Activated B cell treated with CpG ODN at 0.5 μM for 24 hours (primary cell): ENCODE measurements around the gene GALNT2. TPM values are rescaled to one million over a fixed set of nuclear protein-coding genes. Genes with fewer than 3 reads are reported as not detected.
A peak's percentile ranks its signal among the peaks of the same experiment; 100 is the strongest.

Experiments used
- ATAC-seq: fragments of 200-7000 bp; cut with Tn5 transposase; one replicate; pipeline ENCODE4 v1.10.0; 2021; ENCODE audit warnings: low read depth, mild to moderate bottlenecking, moderate library complexity
- CTCF ChIA-PET: fragments of 350-600 bp; sonication (Branson Sonifier 250); formaldehyde crosslinking; loops from one replicate; lab custom pipeline; 2021; ENCODE audit warnings: antibody characterized with exemption; lab: Charles Lee
- POLR2A ChIA-PET: fragments of 350-600 bp; sonication (Branson Sonifier 250); formaldehyde crosslinking; loops from one replicate; lab custom pipeline; 2021; ENCODE audit warnings: antibody characterized with exemption; lab: Charles Lee
- DNase-seq: peaks from one replicate; pipeline ENCODE4 v3.0.0; 2022
- H3K27ac Mint-ChIP-seq: one replicate; pipeline ENCODE4 v1.8.0; 2020; ENCODE audit warnings: mixed read lengths
- H3K27me3 Mint-ChIP-seq: one replicate; pipeline ENCODE4 v1.8.0; 2021; ENCODE audit warnings: mixed read lengths
- H3K36me3 Mint-ChIP-seq: one replicate; pipeline ENCODE4 v1.8.0; 2021; ENCODE audit warnings: low read depth, mixed read lengths
- H3K4me1 Mint-ChIP-seq: one replicate; pipeline ENCODE4 v1.8.0; 2021; ENCODE audit warnings: mixed read lengths
- H3K4me3 Mint-ChIP-seq: one replicate; pipeline ENCODE4 v1.8.0; 2020; ENCODE audit warnings: mild to moderate bottlenecking, mixed read lengths
- H3K9me3 Mint-ChIP-seq: one replicate; pipeline ENCODE4 v1.8.0; 2020; ENCODE audit warnings: mixed read lengths
- CTCF ChIP-seq: fragments of 200-600 bp; IDR thresholded peaks from one replicate; pipeline ENCODE4 v1.8.0; 2022; ENCODE audit warnings: antibody characterized with exemption, mild to moderate bottlenecking
- intact Hi-C: fragments of 100-400 bp; cut with micrococcal nuclease; formaldehyde crosslinking; loops from one replicate; pipeline ENCODE4 v1.15.1; 2024
- total RNA-seq: library from RNA; stranded (reverse); gene quantifications from 2 replicates; pipeline ENCODE4 v1.2.3, GENCODE V29; 2022

Gene GALNT2
- total RNA-seq, 1 donor from 2014 or later, result 108 TPM

- intact Hi-C loops, result loop anchor here (5.0 to 10.0 kb wide), 2 partner anchors 34 to 168 kb away; no protein-coding TSS in a partner anchor
- no peak overlapping the region for H3K4me3 Mint-ChIP-seq
These were observed 206.2 kb downstream of the GALNT2 start for GRCh38 chr1:230273141-230273710.

GRCh38 chr1:230274254-230274653, 207.2 kb downstream of the GALNT2 start:
- Mint-ChIP-seq H3K4me1 (peaks cover 74% of the 10 kb centered on the region), H3K9me3 (no peaks in the 10 kb centered on the region), H3K27me3 (no peaks in the 10 kb centered on the region), H3K4me3 (peak overlapping the region; percentile 38), H3K27ac (peak overlapping the region; percentile 71), H3K36me3 (peaks cover 56% of the 10 kb centered on the region)
- TF ChIP-seq CTCF, result no peak
- no peak for ATAC-seq
- POLR2A ChIA-PET, result interaction anchor here (0.5 to 1.3 kb wide), 3 partner anchors 30 to 162 kb away, joined by 3 read pairs; no protein-coding TSS in a partner anchor
- DNase-seq, result no peak
- intact Hi-C loops, result loop anchor here (5.0 to 10.0 kb wide), 2 partner anchors 33 to 169 kb away; no protein-coding TSS in a partner anchor
- CTCF ChIA-PET, result no interaction called here

More at GRCh38 chr1:230273141-230273710, 206.2 kb downstream of the GALNT2 start:
- H3K4me1 Mint-ChIP-seq, result peaks cover 68% of the 10 kb centered on the region
- CTCF ChIA-PET, result no interaction called here
- no peak overlapping the region for H3K27ac Mint-ChIP-seq
- no peaks in the 10 kb centered on the region for H3K27me3 Mint-ChIP-seq
- DNase-seq (no peak), ATAC-seq (no peak)
- TF ChIP-seq CTCF, result no peak
- POLR2A ChIA-PET, result interaction anchor here (1.0 to 1.3 kb wide), 2 partner anchors 31 to 151 kb away, joined by 3 read pairs; no protein-coding TSS in a partner anchor
- H3K9me3 Mint-ChIP-seq, result no peaks in the 10 kb centered on the region
- peaks cover 50% of the 10 kb centered on the region for H3K36me3 Mint-ChIP-seq

GRCh38 chr1:230276401-230276800, 209.4 kb downstream of the GALNT2 start:
- no peak overlapping the region for H3K4me3 Mint-ChIP-seq
- CTCF ChIA-PET, result no interaction called here
- intact Hi-C loops, result loop anchor here (10.0 kb wide), 1 partner anchor 172 kb away; no protein-coding TSS in a partner anchor
- H3K27me3 Mint-ChIP-seq, result no peaks in the 10 kb centered on the region
- H3K4me1 Mint-ChIP-seq, result peaks cover 75% of the 10 kb centered on the region
- H3K36me3 Mint-ChIP-seq, result peaks cover 59% of the 10 kb centered on the region
- POLR2A ChIA-PET, result no interaction called here
- H3K9me3 Mint-ChIP-seq, result no peaks in the 10 kb centered on the region
- TF ChIP-seq CTCF, result no peak
- peak overlapping the region; percentile 59 for H3K27ac Mint-ChIP-seq
- ATAC-seq (no peak), DNase-seq (no peak)

- ChIA-PET CTCF (no interaction called here), POLR2A (interaction anchor here (1.0 kb wide), 1 partner anchor 168 kb away, joined by 3 read pairs; no protein-coding TSS in a partner anchor)
- ATAC-seq (no peak), DNase-seq (no peak)
- peak overlapping the region; percentile 27 for H3K27ac Mint-ChIP-seq
- H3K4me1 Mint-ChIP-seq, result peaks cover 82% of the 10 kb centered on the region
- H3K36me3 Mint-ChIP-seq, result peaks cover 60% of the 10 kb centered on the region
- no peaks in the 10 kb centered on the region for H3K27me3 Mint-ChIP-seq
- H3K4me3 Mint-ChIP-seq, result peak overlapping the region; percentile 19
- intact Hi-C loops, result loop anchor here (10.0 kb wide), 1 partner anchor 173 kb away; no protein-coding TSS in a partner anchor
- H3K9me3 Mint-ChIP-seq, result no peaks in the 10 kb centered on the region
- TF ChIP-seq CTCF, result no peak
These were observed 210.4 kb downstream of the GALNT2 start for GRCh38 chr1:230277201-230278025.

- ChIA-PET POLR2A (no interaction called here), CTCF (no interaction called here)
- Mint-ChIP-seq H3K36me3 (peaks cover 61% of the 10 kb centered on the region), H3K27me3 (no peaks in the 10 kb centered on the region), H3K4me3 (no peak overlapping the region), H3K4me1 (peaks cover 82% of the 10 kb centered on the region), H3K9me3 (no peaks in the 10 kb centered on the region), H3K27ac (no peak overlapping the region)
- no peak for TF ChIP-seq CTCF
- ATAC-seq, result no peak
- intact Hi-C loops, result loop anchor here (10.0 kb wide), 1 partner anchor 174 kb away; no protein-coding TSS in a partner anchor
- DNase-seq, result no peak
These were observed 211.3 kb downstream of the GALNT2 start for GRCh38 chr1:230278376-230278775.
